Measurements from ENCODE around the gene SHC2.

DNA sequence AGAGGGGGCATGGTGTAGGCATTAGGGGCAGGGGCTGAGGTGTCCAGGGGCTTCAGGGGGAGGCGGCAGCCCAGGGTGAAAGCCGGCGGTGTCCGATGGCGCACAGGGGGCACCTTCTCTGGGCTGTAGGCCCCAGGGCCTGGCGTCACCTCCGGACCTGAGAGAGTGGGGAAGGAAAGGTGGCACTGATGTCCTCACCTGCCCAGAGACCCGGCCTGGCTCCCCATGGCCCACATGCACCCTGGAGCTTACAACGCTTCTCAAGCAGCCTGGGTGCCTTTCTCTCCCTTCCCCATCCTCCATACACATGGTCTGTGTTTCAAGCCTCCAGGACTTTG is 3.3 kb upstream of the SHC2 start:
- TF ChIP-seq ZNF10 (CRISPR knock-in tag; IDR thresholded peaks at IDR 0.05; ENCODE audit: borderline replicate concordance, low read depth) (no peak), EZH2 (conservative IDR thresholded peaks at IDR 0.05; ENCODE audit: low read depth, low read length) (no peak)
- TF ChIP-seq, protein P1, sequence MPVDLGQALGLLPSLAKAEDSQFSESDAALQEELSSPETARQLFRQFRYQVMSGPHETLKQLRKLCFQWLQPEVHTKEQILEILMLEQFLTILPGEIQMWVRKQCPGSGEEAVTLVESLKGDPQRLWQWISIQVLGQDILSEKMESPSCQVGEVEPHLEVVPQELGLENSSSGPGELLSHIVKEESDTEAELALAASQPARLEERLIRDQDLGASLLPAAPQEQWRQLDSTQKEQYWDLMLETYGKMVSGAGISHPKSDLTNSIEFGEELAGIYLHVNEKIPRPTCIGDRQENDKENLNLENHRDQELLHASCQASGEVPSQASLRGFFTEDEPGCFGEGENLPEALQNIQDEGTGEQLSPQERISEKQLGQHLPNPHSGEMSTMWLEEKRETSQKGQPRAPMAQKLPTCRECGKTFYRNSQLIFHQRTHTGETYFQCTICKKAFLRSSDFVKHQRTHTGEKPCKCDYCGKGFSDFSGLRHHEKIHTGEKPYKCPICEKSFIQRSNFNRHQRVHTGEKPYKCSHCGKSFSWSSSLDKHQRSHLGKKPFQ (CRISPR knock-in tag; IDR thresholded peaks at IDR 0.05; ENCODE audit: insufficient replicate concordance): no peak
